Right lobe of liver (tissue), 6 donors: ENCODE data around the gene AAK1. TPM values are rescaled to one million over a fixed set of nuclear protein-coding genes. Genes with fewer than 3 reads are reported as not detected.
A peak's percentile ranks its signal among the peaks of the same experiment; 100 is the strongest.

Experiments used
- ATAC-seq, 4 donors: fragments of 200-7000 bp; cut with Tn5 transposase; one replicate each; pipeline ENCODE4 v1.9.1; 2020; ENCODE audit warnings: mild to moderate bottlenecking in 4 of 4, moderate library complexity in 4 of 4
- DNase-seq, 3 donors: peaks; one replicate each; pipeline ENCODE4 v3.0.0-alpha.2; 2020
- H3K27ac ChIP-seq, 3 donors: fragments of 200-600 bp; one replicate each; pipeline ENCODE4 v1.8.0; 2022
- H3K27me3 ChIP-seq, 2 donors: fragments of 200-600 bp; one replicate each; pipeline ENCODE4 v1.8.0; 2022
- H3K36me3 ChIP-seq, 4 donors: fragments of 200-600 bp; sonication (generic) in 1 of 4; one replicate each; pipeline versions ENCODE4 v1.5.1 to v1.8.0; 2017 to 2022; ENCODE audit warnings: control low read depth in 1 of 4
- H3K4me1 ChIP-seq, 4 donors: fragments of 200-600 bp; sonication (generic) in 1 of 4; one replicate each; pipeline versions ENCODE4 v1.5.1 to v1.8.0; 2017 to 2022; ENCODE audit warnings: control low read depth in 1 of 4
- H3K4me3 ChIP-seq, 3 donors: fragments of 200-600 bp; one replicate each; pipeline ENCODE4 v1.8.0; 2022
- H3K9me3 ChIP-seq, 4 donors: fragments of 200-600 bp; sonication (generic) in 1 of 4; one replicate each; pipeline versions ENCODE4 v1.5.1 to v1.8.0; 2017 to 2022; ENCODE audit warnings: control low read depth in 1 of 4
- POLR2A ChIP-seq: fragments of 450-650 bp; IDR thresholded peaks from one replicate; pipeline ENCODE4 v1.6.1; 2017; ENCODE audit warnings: antibody characterized with exemption, mild to moderate bottlenecking
- WGBS: methylation state at CpG from one replicate; pipeline ENCODE4 v1.1.6; 2018; ENCODE audit warnings: low coverage, low lambda C conversion rate; ENCODE audit not compliant: insufficient coverage; ENCODE audit errors: missing lambda C conversion rate; 5-methylcytosine and 5-hydroxymethylcytosine counted together
- intact Hi-C, 2 donors: fragments of 100-400 bp; cut with DNase I; formaldehyde crosslinking; loops; one replicate each; pipeline versions ENCODE4 v1.11.2 to v1.14.1; 2022
- total RNA-seq, 6 experiments: library from RNA; depleted of rRNA in 2 of 6; stranded (reverse); fragments of >200 nt in 2 of 6; fragmentation: NEBNext Ultra II Directional in 3 of 6; extraction: Animal tissue kit (Norgen Biotek cat#: 25700) in 3 of 6; gene quantifications; one replicate each; pipeline versions ENCODE4 v1.1.0 to v1.2.4, GENCODE V29; 2016 to 2023
- TF ChIP-seq, protein P1 (sequence below), 4 donors: fragments of 200-600 bp in 3 of 4; fragments of 450-650 bp in 1 of 4; IDR thresholded peaks; one replicate each; pipeline versions ENCODE4 v1.5.1 to v1.8.0; 2016 to 2022; ENCODE audit warnings: antibody characterized with exemption in 4 of 4, mild to moderate bottlenecking in 2 of 4
- donor health status: DM: no; HTN: yes; CAD: no.
- donor health status: DM: no; HTN: no; CAD: no.
- donor health status: DM: no; HTN: no; CAD: no.
- donor health status: DM: no; HTN: yes; CAD: no.
- donor health status: DM: no; HTN: yes; CAD: no.

The AAK1 gene
- total RNA-seq, 6 experiments from 2014 or later = 12.7 to 30.5 (median 20.5) TPM

DNA sequence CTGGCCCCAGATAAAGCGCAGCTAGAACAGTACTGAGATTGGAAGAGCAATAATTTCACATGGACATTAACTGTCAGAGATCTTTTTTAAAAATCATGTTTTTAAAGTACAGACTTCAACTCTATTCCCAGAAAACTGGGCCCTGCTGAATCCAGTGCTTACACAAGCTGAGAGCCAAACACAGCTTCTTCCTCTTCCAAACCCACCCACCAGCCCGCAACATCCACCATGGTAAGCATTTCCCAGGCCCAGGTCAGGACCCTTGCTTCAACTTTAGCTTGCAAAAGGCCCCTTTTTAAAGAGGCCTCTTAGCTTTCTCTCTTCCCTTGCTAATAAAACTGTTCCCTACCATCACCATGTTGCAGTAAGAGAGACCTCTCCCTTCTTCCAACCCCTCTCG, 2.1 kb downstream of the AAK1 start:
- DNase-seq (no peak), ATAC-seq (no peak)
- Histone ChIP-seq H3K27me3 (no peaks in the 10 kb centered on the region), H3K4me1 (peaks cover 0 to 16% (median 0%) of the 10 kb centered on the region in 4 donors), H3K9me3 (no peaks in the 10 kb centered on the region), H3K27ac (no peak overlapping the region), H3K4me3 (peak overlapping the region; percentile 82 to 99 (median 97)), H3K36me3 (peaks cover 0 to 2% (median 0%) of the 10 kb centered on the region in 4 donors)
- intact Hi-C loops = no loop called here
- WGBS = 34% methylated on average over 3 of the region's 3 CpGs
- TF ChIP-seq POLR2A = no peak
- TF ChIP-seq, protein P1, sequence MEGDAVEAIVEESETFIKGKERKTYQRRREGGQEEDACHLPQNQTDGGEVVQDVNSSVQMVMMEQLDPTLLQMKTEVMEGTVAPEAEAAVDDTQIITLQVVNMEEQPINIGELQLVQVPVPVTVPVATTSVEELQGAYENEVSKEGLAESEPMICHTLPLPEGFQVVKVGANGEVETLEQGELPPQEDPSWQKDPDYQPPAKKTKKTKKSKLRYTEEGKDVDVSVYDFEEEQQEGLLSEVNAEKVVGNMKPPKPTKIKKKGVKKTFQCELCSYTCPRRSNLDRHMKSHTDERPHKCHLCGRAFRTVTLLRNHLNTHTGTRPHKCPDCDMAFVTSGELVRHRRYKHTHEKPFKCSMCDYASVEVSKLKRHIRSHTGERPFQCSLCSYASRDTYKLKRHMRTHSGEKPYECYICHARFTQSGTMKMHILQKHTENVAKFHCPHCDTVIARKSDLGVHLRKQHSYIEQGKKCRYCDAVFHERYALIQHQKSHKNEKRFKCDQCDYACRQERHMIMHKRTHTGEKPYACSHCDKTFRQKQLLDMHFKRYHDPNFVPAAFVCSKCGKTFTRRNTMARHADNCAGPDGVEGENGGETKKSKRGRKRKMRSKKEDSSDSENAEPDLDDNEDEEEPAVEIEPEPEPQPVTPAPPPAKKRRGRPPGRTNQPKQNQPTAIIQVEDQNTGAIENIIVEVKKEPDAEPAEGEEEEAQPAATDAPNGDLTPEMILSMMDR (IDR thresholded peaks at IDR 0.05) = no peak

DNA sequence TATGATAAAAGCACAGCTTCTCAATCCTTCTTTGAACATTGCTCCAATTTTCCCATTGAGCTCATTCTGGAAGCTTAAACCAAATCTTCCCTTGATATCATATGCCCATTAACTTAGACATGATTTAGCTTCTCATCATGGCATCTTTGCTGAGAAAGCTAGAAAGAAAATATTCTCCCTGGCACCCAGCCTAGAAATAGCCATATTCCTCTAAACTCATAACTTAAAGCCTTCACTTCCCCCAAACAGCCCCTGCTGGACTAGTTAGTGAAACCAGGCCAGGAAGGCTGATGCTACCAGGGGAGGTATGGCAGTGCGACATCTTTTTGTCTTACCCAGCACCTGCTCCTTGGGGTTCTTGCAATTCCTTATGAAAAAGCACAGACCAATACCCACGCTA, 4.3 kb downstream of the AAK1 start:
- intact Hi-C loops = no loop called here
- Histone ChIP-seq H3K4me3 (no peak overlapping the region), H3K27ac (no peak overlapping the region), H3K9me3 (no peaks in the 10 kb centered on the region), H3K36me3 (peaks cover 0 to 2% (median 0%) of the 10 kb centered on the region in 4 donors), H3K27me3 (no peaks in the 10 kb centered on the region), H3K4me1 (peaks cover 0 to 8% (median 0%) of the 10 kb centered on the region in 4 donors)
- ATAC-seq (no peak), DNase-seq (no peak)
- 83% methylated on average over 2 of the region's 2 CpGs for WGBS
- TF ChIP-seq, protein P1 (IDR thresholded peaks at IDR 0.05) = no peak
- TF ChIP-seq POLR2A = no peak

DNA sequence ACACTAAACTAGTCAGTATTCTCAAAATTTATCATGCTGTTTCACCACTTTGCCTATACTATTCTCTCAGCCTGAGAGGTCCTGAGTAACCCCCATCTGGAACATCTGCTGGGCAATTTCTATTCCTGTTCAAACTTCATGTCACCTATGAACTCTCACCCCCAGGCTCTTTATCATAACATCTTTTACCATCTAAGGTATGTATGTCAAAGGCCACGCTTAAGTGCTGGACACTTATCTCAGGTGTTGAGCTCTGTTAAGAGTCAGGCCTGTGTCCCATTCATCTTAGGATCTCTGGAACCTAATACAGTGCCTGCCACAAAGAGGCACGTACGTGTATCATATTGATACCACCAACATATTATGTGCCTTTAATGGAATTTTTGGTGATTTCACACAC, 4.9 kb downstream of the AAK1 start:
- no peak for TF ChIP-seq POLR2A
- TF ChIP-seq, protein P1 (IDR thresholded peaks at IDR 0.05) = no peak
- 95% methylated on average over 3 of the region's 3 CpGs for WGBS
- DNase-seq (no peak), ATAC-seq (no peak)
- Histone ChIP-seq H3K36me3 (peaks cover 0 to 2% (median 0%) of the 10 kb centered on the region in 4 donors), H3K9me3 (no peaks in the 10 kb centered on the region), H3K27ac (no peak overlapping the region), H3K27me3 (no peaks in the 10 kb centered on the region), H3K4me1 (peaks cover 0 to 8% (median 0%) of the 10 kb centered on the region in 4 donors), H3K4me3 (no peak overlapping the region)
- intact Hi-C loops = no loop called here

DNA sequence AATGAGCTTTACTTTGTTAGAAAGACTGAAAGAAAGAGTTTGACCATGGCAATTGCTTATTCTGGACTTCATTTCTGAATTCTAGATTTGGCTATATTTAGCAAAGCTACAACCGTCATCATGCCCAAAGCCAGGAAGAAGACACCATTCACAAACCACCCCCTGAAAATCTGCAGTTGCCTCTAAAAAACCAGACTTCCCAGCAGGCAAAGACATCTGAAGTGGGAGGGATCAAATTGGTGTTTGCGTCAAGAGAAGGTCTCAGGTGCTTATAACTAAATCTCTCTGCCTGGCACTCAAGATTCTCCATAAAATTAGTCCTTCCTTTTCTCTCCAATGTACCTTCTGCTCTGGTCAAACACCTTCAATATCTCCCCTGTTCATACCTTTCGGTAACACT, 5.6 kb downstream of the AAK1 start:
- H3K4me3 ChIP-seq = no peak overlapping the region
- no peaks in the 10 kb centered on the region for H3K27me3 ChIP-seq
- no peak for DNase-seq
- peaks cover 0 to 8% (median 0%) of the 10 kb centered on the region in 4 donors for H3K4me1 ChIP-seq
- H3K27ac ChIP-seq = no peak overlapping the region
- whole genome bisulfite sequencing = 90% methylated on average over 2 of the region's 3 CpGs
- TF ChIP-seq POLR2A = no peak
- TF ChIP-seq, protein P1 (IDR thresholded peaks at IDR 0.05) = no peak
- no peak for ATAC-seq
- no peaks in the 10 kb centered on the region for H3K9me3 ChIP-seq
- intact Hi-C loops = no loop called here
- H3K36me3 ChIP-seq = peaks cover 0 to 2% (median 0%) of the 10 kb centered on the region in 4 donors

DNA sequence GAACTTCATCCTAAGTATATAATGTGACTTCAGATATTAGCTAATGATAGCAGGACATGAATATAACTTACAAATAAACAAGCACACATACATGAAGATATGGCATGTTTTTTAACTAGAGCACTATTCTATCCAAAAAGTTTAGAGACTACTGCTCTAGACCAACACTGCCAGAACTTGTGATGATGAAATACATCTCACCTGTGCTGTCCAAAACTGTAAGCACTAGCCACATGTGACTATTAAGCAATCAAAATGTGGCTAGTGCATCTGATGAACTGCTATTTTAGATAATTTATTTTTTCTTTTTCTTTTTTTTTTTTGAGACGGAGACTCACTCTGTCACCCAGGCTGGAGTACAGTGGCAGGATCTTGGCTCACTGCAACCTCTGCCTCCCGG, 7.1 kb downstream of the AAK1 start:
- no peaks in the 10 kb centered on the region for H3K9me3 ChIP-seq
- no peak for TF ChIP-seq POLR2A
- TF ChIP-seq, protein P1 (IDR thresholded peaks at IDR 0.05) = no peak
- H3K4me1 ChIP-seq = no peaks in the 10 kb centered on the region
- intact Hi-C loops = no loop called here
- peaks cover 0 to 2% (median 0%) of the 10 kb centered on the region in 4 donors for H3K36me3 ChIP-seq
- no peak overlapping the region for H3K27ac ChIP-seq
- H3K27me3 ChIP-seq = no peaks in the 10 kb centered on the region
- peak; percentile 69 to 80 (median 76) for ATAC-seq
- H3K4me3 ChIP-seq = no peak overlapping the region
- 83% methylated on average over 1 of the region's 2 CpGs for WGBS
- no peak for DNase-seq
